ENCODE results near the gene HIPK3.
A peak's percentile ranks its signal among the peaks of the same experiment; 100 is the strongest.

The HIPK3 gene

GRCh38 chr11:33399421-33399820 is 142.2 kb downstream of the HIPK3 start:
- no peak for DNase-seq

- DNase-seq = peak; percentile 65
Measured at GRCh38 chr11:33402066-33402465, 144.9 kb downstream of the HIPK3 start.

- DNase-seq = no peak
Measured at GRCh38 chr11:33403344-33403743, 146.2 kb downstream of the HIPK3 start.

- no peak for DNase-seq
Measured at GRCh38 chr11:33405834-33406602, 148.8 kb downstream of the HIPK3 start.
